Stimulated activated CD4-positive, alpha-beta T cell treated with anti-CD3 and anti-CD28 coated beads, Interleukin-4, amount 100 ng/mL, for 1 hour (primary cell): ENCODE measurements around the gene DLL4.

Source experiments
- DNase-seq: peaks from one replicate; pipeline ENCODE4 v3.0.0-alpha.2; 2020

Gene DLL4

DNA sequence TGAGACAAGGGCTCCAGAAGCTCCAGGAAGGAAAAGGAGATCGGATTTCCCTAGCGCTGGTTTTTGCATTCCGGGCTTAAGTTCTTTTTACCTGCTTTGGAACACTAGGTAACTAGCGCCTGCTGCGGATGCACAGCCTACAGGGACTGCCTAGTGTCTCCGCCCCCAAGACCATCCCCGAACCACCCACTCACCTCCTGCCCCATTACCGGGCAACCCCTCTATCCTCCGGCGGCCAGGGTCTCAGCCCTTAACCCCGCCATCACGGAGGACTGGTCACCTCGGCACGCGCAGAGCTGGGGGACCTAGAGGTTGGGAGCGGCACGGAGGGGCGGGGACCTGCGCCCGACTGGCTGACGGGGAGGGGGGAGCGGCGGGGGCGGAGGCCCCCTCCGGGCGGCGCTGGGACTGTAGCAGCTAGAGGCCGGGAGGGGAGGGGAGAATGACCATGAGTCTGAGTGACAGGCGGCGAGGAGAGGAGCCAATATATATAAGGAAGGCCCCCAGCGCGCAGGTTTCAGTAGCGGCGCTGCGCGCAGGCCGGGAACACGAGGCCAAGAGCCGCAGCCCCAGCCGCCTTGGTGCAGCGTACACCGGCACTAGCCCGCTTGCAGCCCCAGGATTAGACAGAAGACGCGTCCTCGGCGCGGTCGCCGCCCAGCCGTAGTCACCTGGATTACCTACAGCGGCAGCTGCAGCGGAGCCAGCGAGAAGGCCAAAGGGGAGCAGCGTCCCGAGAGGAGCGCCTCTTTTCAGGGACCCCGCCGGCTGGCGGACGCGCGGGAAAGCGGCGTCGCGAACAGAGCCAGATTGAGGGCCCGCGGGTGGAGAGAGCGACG is at the start of gene DLL4:
TSS of gene DLL4 (plus strand) at position 520 of the 839 bp plus-strand sequence. CDS start 329 bp downstream, outside the sequence.
- DNase-seq = peak; percentile 41

DNA sequence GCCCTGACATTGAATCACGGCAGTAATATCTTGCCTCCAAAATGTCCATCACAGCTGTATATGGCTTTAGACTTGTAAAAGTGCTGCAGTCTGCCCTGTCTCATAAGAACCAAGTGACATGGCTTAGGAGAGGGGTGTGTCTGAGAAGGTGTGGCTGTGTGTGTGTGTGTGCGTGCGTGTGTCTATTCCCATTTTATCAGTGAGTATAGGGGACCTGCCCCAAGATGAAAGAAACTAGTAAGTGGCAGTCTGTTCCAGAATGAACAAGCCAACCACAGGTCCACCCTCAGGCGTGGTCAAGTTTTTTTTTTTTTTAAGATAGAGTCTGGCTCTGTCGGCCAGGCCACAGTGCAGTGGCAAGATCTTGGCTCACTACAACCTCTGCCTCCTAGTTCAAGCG is 49.5 kb upstream of the DLL4 start:
- DNase-seq = no peak

DNA sequence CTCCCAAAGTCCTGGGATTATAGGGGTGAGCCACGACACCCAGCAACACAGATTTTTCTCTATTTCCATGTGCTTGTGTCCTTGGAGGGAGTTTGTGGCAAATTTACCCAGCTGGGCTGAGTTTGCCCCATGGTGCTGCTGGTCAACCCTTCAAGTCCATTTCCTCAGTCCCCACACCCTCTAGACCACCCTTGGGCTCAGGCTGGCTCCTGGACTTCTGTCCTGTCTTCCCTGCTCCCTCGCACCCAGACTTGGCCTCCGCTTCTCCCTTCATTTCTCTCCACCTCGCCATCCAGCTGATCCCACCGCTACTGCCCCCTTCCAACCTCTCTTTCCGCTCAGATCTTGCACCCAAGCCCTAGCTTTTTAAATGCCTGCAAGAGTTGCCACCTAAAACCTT is 47.8 kb upstream of the DLL4 start:
- no peak for DNase-seq

DNA sequence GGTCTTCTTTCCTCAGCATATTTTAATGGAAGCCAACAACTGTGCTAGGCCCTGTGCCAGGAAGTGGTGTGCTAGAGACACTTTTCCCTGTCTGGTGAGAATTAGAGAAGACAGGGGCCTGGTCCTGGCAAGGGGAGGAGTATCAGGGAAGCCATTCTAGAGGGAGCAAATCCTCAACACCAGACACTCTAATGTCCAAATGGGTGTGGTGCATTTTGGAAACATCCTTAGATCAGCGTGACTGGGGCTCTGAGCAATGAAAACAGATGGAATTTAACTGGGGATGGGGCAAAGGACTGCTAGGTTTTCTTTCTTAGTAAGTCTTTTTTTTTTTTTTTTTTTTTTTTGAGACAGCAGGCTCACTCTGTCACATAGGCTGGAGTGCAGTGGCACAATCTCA is 42.6 kb upstream of the DLL4 start:
- DNase-seq = no peak

DNA sequence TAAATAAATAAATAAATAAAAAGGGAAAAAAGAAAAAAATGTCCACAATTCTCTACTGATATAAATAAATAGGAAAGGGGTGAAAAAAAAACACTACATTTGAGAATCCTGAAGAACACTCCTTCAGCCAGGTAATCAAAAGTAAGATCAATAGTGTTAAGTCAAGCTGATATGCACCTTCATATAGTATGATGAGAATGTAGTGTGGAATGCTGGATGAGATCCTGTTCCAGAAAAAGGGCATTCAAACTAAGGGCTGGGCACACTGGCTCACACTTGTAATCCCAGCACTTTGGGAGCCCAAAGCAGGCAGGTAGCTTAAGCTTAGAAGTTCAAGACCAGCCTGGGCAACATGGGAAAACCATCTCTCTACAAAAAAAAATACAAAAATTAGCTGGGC is 40.0 kb upstream of the DLL4 start:
- no peak for DNase-seq

DNA sequence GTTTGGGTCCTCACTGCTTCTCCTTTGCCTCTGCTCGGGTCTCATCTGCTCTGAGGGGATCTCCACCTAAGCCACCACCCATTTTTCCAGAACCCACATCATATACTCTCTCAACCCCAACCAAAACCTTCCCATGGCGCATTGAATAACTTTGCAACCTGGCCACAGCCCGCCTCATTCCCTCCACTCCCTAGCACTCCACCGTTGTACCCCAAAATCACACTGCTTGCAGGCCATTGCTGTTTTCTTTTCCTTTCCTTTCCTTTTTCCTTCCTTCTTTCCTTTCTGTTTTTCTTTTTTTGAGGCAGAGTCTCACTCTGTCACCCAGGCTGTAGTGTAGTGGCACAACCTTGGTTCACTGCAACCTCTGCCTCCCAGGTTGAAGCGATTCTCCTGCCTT is 38.0 kb upstream of the DLL4 start:
- DNase-seq = no peak

DNA sequence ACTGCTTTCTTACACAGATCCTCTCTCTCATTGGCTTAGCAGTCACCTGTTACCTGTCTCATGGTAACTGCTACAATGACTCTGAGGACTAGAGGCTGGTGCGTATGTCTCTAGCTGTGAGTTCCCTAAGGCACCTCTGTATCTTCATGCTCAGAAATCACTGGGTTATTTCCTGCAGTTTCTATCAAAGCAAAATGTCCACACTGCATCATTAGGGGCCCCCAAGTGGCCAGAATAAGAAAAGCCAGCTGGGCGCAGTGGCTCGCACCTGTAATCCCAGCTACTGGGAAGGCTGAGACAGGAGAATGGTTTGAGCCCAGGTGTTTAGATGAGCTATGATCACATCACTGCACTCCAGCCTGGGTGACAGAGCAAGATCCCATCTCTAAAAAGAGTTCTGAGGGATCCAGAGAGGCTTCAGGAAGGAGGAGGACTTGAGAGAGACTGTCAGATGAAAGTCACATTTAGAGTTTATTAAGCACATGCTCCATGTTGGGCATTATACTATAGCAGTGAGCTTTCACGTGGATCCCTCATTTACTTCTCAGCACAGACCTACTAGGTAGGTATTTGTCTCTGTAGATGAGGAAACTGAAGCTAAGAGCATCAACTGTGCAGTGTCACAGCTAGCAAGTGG is 37.2 kb upstream of the DLL4 start:
- DNase-seq = no peak

DNA sequence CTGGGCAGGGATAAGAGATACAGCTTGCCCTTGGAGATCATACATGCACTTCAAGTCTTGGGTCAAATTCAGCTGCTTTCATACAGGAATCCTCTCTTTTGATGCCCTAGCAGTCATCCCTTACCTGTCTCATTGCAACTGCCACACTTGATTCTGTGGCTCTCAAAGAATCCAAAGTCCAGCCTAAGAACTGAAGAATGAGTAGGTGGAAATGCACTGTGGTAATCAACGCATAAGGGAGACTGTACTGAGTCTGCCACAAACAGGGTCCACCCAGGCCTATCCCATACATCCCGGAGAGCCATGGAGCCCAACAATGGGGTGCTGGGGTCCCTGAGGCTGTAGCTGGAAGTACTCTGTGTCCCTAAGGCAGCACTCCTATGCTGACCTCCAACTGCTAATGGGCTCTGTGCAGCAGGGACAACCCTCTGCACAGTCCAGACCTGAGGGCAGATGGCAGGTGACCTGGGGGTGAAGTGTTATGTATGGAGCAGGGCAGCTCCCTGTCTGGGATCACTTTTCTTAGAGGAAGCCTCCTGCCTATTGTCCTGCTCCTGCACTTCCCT is 36.6 kb upstream of the DLL4 start:
- no peak for DNase-seq

DNA sequence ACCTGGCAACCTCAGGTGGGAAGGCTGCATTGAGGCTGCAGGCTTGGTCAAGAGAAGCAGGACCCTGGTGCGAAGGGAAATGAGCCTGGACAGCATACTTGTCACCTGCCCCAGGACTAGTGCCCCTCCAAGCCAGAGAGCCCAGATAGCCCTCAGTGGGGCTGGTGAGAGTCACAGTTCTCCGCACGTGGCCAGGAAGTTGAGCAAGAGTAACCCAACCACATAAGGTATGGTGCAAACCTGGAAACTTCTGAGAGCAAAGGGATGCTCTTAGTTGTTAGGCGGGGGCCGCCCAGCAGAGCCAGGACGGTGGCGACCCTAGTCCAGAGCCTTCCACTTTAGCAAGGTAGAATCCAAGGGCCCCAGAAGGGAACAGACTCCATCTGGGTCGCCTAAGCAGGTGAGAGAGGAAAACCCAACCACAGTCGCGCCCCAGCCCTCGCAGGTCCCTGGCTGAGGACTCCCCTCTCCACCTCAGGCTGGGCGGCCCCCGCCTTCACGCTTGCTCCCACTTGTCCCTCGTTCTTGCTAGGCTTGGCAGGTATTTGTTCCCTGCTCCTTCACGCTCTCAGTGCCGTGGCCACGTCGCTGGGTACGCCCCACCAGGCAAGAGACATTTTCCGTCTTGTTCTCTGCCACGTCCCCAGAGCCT is 36.0 kb upstream of the DLL4 start:
- no peak for DNase-seq

DNA sequence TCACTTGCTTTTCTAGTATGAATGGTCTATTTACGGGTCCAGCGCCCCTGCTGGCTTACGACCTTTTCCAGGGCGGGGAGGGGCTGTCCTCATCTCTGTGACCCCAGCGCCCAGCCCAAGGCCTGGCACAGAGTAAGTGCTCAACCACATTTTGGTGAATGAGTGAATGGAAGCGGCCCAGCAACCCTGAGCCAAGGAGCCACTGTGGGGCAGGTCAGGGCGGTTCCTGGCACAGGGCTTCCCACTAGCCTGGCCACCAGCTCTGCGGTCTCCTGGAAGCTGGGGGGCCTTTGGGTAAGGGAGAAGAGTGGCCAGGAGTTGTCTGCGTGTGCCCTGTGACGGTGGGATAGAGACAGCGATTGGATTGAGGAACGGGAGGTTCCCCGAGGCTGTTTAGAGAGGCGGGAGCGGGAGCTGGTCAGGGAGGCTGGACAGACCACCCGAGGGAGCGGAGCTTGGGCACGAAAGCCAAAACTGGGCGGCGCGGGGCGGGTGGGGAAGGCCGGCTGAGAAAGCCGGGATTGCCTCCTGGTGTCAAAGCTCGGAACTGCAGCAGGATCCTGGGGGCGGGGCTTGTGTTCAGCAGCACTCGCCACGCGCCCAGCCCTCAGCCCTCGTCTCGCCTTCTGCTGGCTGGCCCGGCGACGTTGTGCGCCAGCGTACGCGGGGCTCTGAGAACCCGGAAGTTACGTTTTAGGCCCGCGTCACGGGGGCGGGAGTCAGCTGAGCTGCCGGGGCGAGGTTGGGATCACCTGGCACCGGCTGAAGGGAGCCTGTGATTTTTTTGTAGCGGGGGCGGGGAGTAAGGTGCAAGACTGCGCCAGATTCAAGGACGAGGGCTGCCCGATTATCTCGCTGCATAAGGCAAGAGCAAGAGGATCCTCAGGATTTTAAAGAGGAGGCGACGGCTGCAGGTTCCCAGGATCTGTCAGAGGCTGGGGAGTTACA is 35.1 kb upstream of the DLL4 start, which contains the start of gene VPS18:
TSS of gene VPS18 (plus strand) at position 718 of the 948 bp plus-strand sequence. CDS start 319 bp downstream, outside the sequence.
- peak; percentile 99 for DNase-seq

DNA sequence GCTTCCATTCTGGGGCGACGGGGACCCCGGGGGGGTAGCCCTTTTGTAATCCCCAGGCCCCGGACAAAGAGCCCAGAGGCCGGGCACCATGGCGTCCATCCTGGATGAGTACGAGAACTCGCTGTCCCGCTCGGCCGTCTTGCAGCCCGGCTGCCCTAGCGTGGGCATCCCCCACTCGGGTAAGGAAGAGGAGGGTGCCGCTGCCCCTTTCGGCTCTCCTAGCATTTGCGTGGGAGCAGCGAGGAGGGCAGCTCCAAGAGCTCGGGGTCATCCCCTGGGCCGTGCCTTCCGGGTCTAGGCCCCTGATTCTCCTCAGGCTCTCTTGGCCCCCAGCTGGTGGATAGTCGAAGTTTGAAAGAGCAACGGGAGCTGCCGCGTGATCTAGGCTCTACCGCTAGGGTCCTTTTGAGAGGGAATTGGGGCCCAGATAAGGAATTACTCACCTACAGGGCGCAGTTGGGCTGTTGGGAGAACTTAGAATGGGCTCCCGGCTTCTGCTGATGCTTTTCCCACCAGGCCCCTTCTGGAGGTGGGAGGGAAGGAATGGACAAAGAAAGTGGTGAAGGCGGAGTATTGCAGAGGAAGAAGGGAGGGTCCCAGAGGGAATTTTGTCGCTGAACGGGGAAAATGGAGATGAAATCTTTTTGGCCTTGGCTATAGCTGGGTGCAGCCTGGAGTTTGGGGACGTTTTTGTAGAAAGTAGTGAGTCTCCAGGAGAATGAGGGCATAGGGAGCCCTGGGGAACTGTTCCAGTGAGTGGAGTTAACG is 34.3 kb upstream of the DLL4 start:
- peak; percentile 54 for DNase-seq

DNA sequence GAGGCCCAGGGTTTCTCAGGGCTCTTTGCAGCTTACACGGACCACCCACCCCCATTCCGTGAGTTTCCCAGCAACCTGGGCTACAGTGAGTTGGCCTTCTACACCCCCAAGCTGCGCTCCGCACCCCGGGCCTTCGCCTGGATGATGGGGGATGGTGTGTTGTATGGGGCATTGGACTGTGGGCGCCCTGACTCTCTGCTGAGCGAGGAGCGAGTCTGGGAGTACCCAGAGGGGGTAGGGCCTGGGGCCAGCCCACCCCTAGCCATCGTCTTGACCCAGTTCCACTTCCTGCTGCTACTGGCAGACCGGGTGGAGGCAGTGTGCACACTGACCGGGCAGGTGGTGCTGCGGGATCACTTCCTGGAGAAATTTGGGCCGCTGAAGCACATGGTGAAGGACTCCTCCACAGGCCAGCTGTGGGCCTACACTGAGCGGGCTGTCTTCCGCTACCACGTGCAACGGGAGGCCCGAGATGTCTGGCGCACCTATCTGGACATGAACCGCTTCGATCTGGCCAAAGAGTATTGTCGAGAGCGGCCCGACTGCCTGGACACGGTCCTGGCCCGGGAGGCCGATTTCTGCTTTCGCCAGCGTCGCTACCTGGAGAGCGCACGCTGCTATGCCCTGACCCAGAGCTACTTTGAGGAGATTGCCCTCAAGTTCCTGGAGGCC is 29.5 kb upstream of the DLL4 start:
- no peak for DNase-seq

DNA sequence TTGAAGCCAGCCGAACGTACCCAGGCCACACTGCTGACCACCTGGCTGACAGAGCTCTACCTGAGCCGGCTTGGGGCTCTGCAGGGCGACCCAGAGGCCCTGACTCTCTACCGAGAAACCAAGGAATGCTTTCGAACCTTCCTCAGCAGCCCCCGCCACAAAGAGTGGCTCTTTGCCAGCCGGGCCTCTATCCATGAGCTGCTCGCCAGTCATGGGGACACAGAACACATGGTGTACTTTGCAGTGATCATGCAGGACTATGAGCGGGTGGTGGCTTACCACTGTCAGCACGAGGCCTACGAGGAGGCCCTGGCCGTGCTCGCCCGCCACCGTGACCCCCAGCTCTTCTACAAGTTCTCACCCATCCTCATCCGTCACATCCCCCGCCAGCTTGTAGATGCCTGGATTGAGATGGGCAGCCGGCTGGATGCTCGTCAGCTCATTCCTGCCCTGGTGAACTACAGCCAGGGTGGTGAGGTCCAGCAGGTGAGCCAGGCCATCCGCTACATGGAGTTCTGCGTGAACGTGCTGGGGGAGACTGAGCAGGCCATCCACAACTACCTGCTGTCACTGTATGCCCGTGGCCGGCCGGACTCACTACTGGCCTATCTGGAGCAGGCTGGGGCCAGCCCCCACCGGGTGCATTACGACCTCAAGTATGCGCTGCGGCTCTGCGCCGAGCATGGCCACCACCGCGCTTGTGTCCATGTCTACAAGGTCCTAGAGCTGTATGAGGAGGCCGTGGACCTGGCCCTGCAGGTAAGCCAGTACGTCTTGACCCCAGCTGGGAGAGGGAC is 28.7 kb upstream of the DLL4 start:
- DNase-seq = no peak

DNA sequence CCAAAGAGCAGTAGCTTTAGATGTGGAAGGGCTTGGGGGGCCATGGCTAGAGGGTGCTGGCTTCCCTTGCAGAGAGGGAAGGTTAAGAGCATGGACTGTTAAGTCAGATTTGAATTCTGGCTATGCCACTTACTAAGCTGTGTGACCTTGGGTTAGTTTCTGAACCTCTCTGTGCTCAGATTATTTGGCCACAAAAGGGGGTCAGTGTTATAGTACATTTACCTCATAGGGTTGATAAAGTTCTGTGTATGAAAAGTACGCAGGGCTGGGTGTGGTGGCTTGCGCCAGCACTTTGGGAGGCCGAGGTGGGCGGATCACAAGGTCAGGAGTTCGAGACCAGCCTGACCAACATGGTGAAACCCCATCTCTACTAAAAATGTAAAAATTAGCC is 28.1 kb upstream of the DLL4 start:
- DNase-seq = no peak

DNA sequence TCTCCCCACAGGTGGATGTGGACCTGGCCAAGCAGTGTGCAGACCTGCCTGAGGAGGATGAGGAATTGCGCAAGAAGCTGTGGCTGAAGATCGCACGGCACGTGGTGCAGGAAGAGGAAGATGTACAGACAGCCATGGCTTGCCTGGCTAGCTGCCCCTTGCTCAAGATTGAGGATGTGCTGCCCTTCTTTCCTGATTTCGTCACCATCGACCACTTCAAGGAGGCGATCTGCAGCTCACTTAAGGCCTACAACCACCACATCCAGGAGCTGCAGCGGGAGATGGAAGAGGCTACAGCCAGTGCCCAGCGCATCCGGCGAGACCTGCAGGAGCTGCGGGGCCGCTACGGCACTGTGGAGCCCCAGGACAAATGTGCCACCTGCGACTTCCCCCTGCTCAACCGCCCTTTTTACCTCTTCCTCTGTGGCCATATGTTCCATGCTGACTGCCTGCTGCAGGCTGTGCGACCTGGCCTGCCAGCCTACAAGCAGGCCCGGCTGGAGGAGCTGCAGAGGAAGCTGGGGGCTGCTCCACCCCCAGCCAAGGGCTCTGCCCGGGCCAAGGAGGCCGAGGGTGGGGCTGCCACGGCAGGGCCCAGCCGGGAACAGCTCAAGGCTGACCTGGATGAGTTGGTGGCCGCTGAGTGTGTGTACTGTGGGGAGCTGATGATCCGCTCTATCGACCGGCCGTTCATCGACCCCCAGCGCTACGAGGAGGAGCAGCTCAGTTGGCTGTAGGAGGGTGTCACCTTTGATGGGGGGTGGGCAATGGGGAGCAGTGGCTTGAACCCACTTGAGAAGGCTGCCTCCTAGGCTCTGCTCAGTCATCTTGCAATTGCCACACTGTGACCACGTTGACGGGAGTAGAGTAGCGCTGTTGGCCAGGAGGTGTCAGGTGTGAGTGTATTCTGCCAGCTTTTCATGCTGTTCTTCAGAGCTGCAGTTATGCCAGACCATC is 26.3 kb upstream of the DLL4 start:
- no peak for DNase-seq

DNA sequence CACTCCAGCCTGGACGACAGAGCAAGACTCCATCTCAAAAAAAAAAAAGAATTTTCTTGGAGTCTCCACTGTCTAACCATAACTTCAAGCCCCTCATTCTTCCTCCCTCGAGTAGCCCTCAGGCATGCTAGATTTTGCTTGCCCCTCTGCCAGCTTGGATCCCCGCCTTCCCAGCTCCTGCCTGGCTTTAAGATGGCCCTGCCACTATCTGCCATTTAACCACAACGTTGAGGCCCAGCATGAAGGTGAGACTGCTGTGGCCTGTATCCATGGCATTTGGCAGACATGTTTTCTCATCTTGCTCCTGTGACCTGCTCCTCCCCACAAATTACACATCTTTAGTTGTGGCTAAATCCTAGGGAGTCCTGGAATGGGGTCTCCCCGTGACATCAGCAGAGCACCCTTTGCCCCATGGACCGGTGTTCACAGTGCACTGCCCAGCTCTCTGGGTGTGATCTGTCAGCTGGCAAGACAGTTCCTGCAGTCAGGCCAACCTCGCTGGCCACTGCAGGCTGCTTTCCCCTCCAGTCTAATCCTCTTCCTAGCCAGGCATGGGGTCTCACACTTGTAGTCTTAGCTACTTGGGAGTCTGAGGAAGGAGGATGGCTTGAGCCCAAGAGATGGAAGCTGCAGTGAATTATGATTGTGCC is 24.5 kb upstream of the DLL4 start:
- no peak for DNase-seq

DNA sequence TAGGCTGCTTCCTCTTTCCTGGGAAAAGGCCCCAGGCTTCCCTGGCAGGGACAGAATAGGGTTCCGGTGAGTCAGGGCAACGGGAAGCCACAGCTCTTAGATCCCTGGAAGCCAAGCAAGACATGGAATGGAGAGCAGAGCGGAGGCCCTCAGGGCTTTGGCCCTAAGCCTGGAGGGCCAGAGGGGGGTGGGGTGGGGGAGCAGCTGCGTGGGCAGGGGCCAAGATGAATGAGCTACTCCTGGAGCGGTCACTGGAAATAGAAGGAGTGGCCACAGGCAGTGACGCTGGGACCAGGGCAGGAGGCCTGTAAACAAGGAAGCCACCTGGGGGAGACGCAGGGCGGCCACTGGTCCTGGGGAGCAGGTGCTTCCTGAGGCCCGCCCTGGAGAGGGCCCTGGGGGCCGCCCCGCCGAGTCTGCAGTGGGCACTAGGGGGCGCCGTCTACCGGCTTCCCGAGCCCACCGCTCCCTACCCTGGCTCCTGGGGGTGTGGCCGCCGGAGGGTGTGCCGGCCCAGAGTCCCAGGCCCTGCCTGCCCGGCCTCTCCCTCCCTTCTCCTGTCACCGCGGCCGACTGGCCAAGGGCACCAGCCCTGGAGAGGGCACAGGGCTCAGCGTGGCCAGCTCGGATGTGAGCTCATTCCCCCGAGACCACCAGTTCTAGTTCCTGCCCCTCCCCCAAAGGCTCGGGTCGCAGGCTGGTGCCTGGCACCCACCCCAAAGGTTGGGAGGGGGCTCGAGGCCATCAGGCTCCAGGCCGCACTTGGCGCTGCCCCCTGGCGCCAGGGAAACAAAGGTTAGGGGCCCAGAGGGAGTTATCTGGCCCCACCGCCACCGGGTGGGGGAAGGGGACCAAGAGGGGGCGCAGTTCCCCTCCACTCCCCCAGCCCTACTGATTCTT is 22.8 kb upstream of the DLL4 start:
- DNase-seq = peak; percentile 81
